Stimulated activated CD8-positive, alpha-beta memory T cell treated with anti-CD3 and anti-CD28 coated beads, Interleukin-12 subunit alpha, Interleukin-12 subunit beta, amount 100 ng/mL, for 1 hour (primary cell): Measurements from ENCODE around the gene ARL13B.

ENCODE experiments used
- DNase-seq: peaks from one replicate; pipeline ENCODE4 v3.0.0-alpha.2; 2020; ENCODE audit warnings: low read depth

ARL13B gene

DNA sequence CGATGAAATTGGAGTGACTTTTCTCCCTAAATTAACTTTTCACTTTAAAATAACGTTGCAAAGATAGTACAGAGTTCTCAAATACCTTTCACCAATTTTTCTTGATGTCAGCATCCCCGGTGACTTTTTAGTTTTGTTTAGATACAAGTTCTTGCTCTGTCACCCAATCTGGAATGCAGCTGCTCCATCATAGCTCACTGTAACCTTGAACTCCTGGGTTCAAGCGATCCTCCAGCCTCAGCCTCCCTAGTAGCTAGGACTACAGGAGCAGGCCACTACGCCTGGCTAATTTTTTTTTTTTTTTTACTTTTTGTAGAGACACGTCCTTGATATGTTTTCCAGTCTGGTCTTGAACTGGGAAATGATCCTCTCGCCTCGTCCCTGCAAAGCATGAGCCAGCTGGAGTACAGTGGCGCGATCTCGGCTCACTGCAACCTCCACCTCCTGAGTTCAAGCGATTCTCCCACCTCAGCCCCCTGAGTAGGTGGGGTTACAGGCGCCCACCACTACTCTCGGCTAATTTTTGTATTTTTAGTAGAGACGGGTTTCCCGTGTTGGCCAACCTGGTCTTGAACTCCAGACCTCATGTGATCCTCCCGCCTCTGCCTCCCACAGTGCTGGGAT, 83.7 kb downstream of the ARL13B start:
- no peak for DNase-seq

DNA sequence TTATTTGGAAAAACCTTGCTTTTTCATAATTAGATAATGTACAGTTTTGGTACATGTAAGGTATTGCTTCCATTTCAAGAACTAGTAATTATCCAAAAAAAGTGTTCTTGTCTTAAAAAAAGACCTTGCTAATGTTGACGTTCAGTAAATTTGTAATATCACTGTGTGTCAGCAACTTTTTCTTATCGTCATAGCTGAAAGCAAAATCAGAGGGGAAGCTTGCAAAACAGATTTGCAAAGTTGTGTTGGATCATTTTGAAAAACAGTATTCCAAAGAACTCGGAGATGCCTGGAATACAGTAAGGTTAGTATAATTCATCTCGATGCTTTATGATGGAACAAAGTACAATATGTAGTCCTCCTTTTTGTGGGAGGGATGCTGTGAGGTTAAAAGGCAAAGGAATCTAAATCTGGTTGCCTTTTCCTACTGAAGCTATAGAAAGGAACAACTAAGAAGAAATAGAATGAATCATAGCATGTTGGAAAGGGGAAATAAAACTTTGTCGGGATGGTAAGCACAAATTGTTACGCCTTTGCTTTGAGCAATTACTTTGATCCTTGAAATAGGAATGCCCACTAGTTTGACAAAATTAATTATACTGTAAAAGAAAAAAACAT, 84.4 kb downstream of the ARL13B start:
- no peak for DNase-seq

GRCh38 chr3:94065122-94065521, 85.2 kb downstream of the ARL13B start:
- no peak for DNase-seq

GRCh38 chr3:94065819-94066480, 86.0 kb downstream of the ARL13B start:
- DNase-seq: no peak

DNA sequence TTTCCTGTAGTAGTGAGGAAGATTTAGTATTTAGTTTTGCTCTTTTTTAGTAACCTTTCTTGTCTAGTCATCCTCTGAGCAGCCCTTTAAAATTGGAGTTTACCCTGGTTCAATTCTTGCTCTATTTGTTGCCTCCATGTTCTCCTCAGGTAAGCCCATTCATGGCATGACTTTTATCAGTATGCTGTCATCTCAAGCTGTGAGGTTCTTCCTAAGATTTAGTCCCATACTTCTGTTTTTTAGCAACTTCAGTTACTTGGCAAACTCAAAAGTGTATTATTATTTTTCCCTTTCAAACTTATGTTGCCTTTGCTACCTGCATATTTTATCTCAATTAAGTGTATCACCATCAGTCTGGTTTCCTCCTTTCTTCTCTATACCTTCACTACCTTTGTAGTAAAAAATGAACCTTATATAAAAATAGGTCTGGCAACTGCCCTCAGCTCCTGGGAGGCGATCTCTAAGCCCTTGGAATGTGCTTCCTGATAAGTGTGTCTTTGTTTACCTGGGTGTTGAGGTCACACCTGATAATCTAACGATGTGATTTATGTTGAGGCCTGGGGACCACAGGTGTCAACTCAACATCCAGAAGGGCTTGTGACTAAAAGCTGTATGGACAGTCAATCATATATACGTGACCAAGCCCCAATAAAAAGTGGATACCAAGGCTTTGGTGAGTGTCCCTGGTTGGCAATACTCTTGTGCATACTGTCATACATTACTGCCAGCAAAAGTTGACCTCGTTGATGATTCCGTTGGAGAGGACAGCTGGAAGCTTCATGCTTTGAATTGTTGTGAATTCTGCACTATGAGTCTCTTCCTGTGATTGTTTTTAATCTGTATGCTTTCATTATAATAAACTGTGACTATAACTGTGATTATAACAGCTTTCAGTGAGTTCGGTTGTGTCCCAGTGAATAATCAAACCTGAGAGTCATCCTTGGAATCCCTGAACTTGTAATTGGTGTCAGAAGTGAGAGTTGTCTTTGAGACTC, 86.8 kb downstream of the ARL13B start:
- DNase-seq: no peak

- DNase-seq: no peak
These were observed 89.3 kb downstream of the ARL13B start for GRCh38 chr3:94069194-94069813.

DNA sequence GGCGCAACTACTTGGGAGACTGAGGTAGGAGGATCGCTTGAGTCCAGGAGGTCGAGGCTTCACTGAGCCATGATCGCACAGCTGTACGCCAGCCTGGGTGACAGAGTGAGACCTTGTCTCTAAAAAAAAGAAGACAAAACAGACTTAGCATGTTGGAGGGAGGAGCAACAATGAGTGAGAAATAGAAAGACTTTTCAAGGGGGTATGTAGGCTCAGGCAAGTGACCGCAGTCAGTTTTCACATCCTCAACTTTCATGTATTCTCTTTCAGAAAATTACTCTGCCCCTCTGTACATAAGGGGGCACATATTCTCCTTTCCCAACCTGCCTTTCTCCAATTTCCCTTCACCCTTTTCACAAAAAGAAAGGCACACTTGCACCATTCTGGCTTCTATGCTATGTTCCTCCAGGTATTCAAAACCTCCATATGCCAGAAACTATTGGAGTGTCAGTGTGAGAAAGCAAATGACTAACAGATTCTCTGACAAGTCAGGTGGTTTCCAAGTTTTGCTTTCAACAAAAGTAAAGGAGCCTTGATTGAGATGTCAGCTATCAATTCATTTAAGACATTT, 90.5 kb downstream of the ARL13B start:
- no peak for DNase-seq

DNA sequence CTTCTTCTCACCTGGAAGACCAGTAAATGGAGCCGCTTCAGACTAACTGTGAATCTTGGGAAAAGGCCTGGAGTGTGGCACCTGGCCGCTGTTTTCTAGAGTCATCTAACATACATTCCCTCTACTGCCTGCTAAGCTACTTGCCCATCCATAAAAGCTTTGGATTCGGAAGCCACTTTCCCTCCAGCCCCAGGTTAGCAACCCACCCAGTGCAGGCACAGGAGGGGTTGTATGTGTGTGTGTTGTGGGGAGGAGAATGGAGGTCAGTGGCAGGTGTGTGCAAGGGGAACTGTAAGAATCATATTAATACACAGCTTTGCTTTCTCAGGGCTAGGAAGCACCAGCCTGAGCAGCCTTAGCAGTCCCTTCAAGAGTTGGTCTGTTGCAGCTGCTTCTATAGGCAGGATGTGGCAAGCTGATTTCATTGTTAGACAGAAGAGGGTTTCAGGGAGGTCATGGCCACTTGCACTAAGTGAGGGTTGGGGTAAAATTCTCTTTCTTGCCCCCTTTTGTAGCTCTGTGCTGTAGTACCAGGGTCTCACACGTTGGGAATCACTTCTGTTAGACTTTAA, 91.8 kb downstream of the ARL13B start:
- no peak for DNase-seq

DNA sequence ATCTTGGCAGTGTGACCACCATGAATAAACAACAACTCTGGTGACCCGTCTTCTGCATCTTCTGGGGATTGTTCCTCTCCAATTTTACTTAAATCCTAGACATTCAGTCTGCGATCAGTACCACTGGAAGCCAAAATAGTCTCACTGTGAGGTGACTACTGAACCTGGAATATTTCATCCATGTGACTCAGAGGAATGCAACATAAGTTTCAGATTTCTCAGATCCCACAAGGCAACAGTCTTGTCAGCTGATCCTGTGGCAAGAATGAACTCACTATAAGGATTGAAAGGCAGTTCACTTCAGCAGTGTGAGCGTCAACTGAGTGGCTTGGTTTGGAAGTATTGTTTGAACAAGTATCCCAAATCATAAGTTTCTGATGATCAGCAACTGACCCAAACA, 96.1 kb downstream of the ARL13B start:
- DNase-seq: no peak

DNA sequence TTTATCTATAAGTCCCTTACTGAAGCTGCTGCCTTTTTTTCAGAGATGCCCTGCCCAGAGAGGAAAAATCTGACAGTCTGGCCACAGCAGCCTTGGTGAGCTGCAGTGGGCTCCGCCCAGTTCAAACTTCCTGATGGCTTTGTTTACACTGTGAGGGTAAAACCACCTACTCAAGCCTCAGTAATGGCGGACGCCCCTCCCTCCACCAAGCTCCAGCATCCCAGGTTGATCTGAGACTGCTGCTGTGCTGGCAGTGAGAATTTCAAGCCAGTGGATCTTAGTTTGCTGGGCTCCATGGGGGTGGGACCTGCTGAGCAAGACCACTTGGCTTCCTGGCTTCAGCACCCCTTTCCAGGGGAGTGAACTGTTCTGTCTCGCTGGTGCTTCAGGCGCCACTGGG, 100.6 kb downstream of the ARL13B start:
- peak; percentile 9 for DNase-seq

GRCh38 chr3:94081884-94082283, 101.9 kb downstream of the ARL13B start:
- DNase-seq: no peak

- no peak for DNase-seq
These were observed 102.5 kb downstream of the ARL13B start for GRCh38 chr3:94082391-94082937.

DNA sequence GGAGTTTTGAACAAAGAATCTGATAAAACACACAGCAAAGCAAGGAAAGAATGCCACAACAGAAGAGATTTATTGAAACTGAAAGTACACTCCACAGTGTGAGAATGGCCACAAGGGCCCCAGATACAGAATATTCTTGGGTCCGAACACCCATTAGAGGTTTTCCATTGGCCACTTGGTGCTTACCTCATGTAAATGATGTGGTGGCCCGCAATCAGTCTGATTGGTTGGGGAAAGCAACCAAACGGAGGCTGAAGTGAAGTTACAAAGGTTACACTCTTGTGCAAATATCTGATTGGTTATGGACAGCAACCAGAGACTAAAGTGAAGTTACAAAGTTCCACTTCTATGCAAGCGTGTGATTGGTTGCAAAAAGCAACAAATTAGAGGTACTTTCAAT, 103.3 kb downstream of the ARL13B start:
- no peak for DNase-seq

- no peak for DNase-seq
These were observed 109.2 kb downstream of the ARL13B start for GRCh38 chr3:94089126-94089525.

DNA sequence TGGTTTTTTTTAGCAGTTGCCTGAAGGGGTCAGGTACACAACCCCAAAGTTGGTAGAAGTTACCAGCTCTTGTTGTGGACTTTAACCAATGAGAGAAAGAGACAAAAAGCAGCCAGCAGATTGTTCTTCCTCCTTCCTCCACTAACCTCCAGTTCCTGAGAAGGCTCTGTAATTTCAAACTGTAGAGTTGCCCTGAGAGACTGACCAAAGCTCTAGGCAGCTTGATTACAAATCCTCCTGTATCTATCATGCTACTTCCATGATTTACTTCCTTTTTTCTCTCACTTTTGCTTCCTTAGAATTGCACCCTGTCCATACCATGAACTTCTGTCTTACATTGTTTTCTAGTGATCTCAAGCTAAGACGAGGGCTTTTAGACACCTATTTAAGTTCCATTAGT, 112.1 kb downstream of the ARL13B start:
- no peak for DNase-seq

DNA sequence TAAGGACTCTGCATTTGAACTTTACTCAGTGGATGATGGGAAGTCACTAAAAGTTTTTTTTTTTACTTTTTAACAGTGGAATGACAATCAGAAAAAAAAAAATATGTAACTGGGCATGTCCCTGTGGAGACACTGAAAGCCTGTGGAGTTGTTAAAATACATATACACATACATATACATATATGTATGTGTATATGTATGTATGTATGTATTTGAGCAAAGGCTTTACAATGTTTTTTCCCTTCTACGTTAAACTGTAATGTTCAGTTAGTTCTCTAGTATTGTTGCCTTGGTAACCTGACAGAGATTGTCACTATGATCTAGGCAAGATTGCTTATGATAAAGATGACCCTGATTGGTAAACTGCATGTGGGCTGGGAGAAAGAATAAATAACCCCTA, 113.2 kb downstream of the ARL13B start:
- no peak for DNase-seq

GRCh38 chr3:94095111-94095510, 115.2 kb downstream of the ARL13B start:
- no peak for DNase-seq

DNA sequence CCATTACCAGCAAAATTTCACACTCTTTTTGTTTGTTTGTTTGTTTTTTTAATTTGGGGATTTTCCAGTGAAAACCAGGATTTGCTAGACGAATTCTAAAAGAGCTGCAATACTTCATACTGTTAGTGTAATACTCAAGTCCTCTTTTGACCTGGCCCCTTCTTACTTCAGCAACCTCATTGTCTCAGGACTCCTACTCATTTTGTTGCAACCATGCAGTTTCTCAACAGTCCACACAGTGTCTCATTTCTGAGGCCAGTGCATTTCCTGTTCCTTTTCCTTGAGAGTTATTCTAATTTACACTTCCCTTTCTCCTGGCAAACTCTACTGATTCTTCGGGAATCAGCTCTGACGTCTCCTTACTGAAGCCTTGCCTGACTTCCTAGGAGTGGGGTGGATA, 118.5 kb downstream of the ARL13B start:
- DNase-seq: no peak

- DNase-seq: no peak
These were observed 119.4 kb downstream of the ARL13B start for GRCh38 chr3:94099311-94099710.

GRCh38 chr3:94101860-94102259, 121.9 kb downstream of the ARL13B start:
- DNase-seq: no peak
